ENCODE measurements around the gene EID1.
"Not testable (repeated sequence)": the region's sequence is repeated elsewhere in the genome, so short reads cannot be mapped to it uniquely, and the experiment has no call there.

EID1 gene

GRCh38 chr15:48877630-48878595 is at the start of gene EID1:
Gene EID1, plus strand, starts transcription at chr15:48878134. Its CDS starts 43 bp downstream, at chr15:48878177.
- DNase-seq (ENCODE audit: low read depth, low spot score), result peak; percentile 84

GRCh38 chr15:48828471-48828870 is 49.5 kb upstream of the EID1 start:
- DNase-seq (ENCODE audit: low read depth, low spot score), result no peak

- DNase-seq (ENCODE audit: low read depth, low spot score), result no peak
Observed at GRCh38 chr15:48828906-48829305, 49.0 kb upstream of the EID1 start.

- DNase-seq (ENCODE audit: low read depth, low spot score), result no peak
Observed at GRCh38 chr15:48832648-48833047, 45.3 kb upstream of the EID1 start.

- DNase-seq (ENCODE audit: low read depth, low spot score), result no peak
Observed at GRCh38 chr15:48833526-48834239, 44.3 kb upstream of the EID1 start.

GRCh38 chr15:48834756-48835155 is 43.2 kb upstream of the EID1 start:
- no peak for DNase-seq (ENCODE audit: low read depth, low spot score)

- DNase-seq (ENCODE audit: low read depth, low spot score), result no peak
Observed at GRCh38 chr15:48842501-48842900, 35.4 kb upstream of the EID1 start.

GRCh38 chr15:48845123-48845522 is 32.8 kb upstream of the EID1 start:
- no peak for DNase-seq (ENCODE audit: low read depth, low spot score)

GRCh38 chr15:48850648-48851047 is 27.3 kb upstream of the EID1 start:
- no peak for DNase-seq (ENCODE audit: low read depth, low spot score)

GRCh38 chr15:48851956-48852355 is 26.0 kb upstream of the EID1 start:
- no peak for DNase-seq (ENCODE audit: low read depth, low spot score)

- not testable (repeated sequence) for DNase-seq (ENCODE audit: low read depth, low spot score)
Observed at GRCh38 chr15:48854434-48854833, 23.5 kb upstream of the EID1 start.

- DNase-seq (ENCODE audit: low read depth, low spot score), result no peak
Observed at GRCh38 chr15:48855501-48856440, 22.2 kb upstream of the EID1 start.

- DNase-seq (ENCODE audit: low read depth, low spot score), result no peak
Observed at GRCh38 chr15:48856942-48857341, 21.0 kb upstream of the EID1 start.

GRCh38 chr15:48858401-48858800 is 19.5 kb upstream of the EID1 start:
- no peak for DNase-seq (ENCODE audit: low read depth, low spot score)

GRCh38 chr15:48859426-48859825 is 18.5 kb upstream of the EID1 start:
- DNase-seq (ENCODE audit: low read depth, low spot score), result no peak

GRCh38 chr15:48861813-48862431 is 16.0 kb upstream of the EID1 start:
- DNase-seq (ENCODE audit: low read depth, low spot score), result no peak

- no peak for DNase-seq (ENCODE audit: low read depth, low spot score)
Observed at GRCh38 chr15:48862705-48863104, 15.2 kb upstream of the EID1 start.

- no peak for DNase-seq (ENCODE audit: low read depth, low spot score)
Observed at GRCh38 chr15:48865370-48866079, 12.4 kb upstream of the EID1 start.

- no peak for DNase-seq (ENCODE audit: low read depth, low spot score)
Observed at GRCh38 chr15:48866141-48866563, 11.8 kb upstream of the EID1 start.

- no peak for DNase-seq (ENCODE audit: low read depth, low spot score)
Observed at GRCh38 chr15:48868023-48868422, 9.9 kb upstream of the EID1 start.

Data from iPS DF 19.7 (cell line).